ENCODE measurements around the gene ARFGAP3.
A peak's percentile ranks its signal among the peaks of the same experiment; 100 is the strongest.

ARFGAP3 gene

DNA sequence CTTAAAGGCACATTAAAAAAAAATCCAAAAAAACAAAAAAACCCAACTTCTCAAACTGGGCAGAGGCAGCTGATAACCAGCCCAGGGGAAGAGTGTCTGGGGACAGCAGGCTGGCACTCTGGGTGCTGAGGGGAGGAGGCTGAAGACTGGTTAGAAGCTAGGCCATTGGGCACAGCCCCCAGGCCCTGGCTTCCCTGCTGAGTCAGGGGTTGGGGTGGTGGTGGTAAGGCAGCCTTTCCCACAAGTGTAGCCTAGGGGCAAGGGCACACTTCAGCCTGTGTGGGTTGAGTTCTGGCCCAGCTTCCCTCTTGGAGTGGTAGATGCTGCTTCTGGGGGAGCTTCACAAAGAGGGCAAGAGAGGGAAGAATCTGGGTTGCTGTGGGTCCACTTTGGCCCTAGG is 16.3 kb upstream of the ARFGAP3 start:
- no peak for TF ChIP-seq CTCF (conservative IDR thresholded peaks at IDR 0.05; ENCODE audit: low read depth, low read length)
- no peak overlapping the region for H3K4me3 ChIP-seq (ENCODE audit: low read depth, low read length)
- DNase-seq (ENCODE audit: low read depth): no peak

GRCh38 chr22:42872821-42873220 is 15.7 kb upstream of the ARFGAP3 start:
- H3K4me3 ChIP-seq (ENCODE audit: low read depth, low read length): no peak overlapping the region
- TF ChIP-seq CTCF (conservative IDR thresholded peaks at IDR 0.05; ENCODE audit: low read depth, low read length): no peak
- peak; percentile 60 for DNase-seq (ENCODE audit: low read depth)

GRCh38 chr22:42871146-42872050 is 14.3 kb upstream of the ARFGAP3 start:
- no peak for DNase-seq (ENCODE audit: low read depth)
- no peak overlapping the region for H3K4me3 ChIP-seq (ENCODE audit: low read depth, low read length)
- TF ChIP-seq CTCF (conservative IDR thresholded peaks at IDR 0.05; ENCODE audit: low read depth, low read length): no peak

DNA sequence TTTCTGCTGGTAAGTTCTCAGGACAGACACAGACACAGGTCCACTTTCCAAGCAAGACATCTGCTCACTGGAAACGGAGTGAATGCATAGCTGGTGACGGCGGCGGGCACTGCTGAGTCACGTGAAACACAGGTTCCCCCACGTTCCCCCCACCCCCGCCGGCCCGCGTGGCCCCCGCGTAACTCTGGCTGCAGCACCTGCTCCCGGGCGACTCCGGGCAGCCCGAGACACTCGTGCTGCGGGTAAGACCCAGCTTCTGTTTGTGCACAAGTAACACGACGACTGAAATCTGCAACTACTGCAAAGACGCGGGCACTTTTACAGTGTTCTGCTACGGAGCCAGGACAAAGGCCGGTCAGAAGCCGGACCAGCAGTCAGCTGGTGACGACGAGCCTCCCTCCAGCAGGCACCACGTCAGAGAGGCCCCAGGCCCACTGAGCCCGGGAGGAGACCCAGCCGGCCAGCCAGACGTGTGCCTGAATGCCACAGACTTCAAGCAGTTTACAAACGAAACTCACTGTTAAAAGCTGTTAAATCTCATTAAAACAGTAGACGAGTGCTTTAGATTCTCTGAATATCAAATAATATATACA is 12.9 kb upstream of the ARFGAP3 start:
- no peak for DNase-seq (ENCODE audit: low read depth)
- no peak overlapping the region for H3K4me3 ChIP-seq (ENCODE audit: low read depth, low read length)
- TF ChIP-seq CTCF (conservative IDR thresholded peaks at IDR 0.05; ENCODE audit: low read depth, low read length): no peak

DNA sequence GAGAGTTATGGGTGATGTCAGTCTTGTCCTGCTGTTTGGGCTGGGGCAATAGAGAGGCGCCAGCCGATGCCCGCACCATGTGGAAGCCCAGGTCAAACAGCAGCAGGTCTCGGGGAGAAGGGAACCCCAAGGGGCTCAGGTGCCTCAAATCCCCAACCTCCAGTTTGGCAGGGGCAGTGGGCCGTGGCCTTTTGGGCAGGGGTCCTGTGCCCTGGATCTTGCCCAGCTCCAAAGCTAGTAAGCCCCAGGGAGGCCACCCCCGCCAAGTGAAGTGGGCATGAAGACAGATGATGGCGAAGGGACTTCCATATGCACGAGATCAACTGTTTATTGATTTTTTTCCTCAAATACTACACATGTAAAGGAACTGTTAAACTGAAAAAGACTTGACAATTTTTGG is 12.4 kb upstream of the ARFGAP3 start:
- DNase-seq (ENCODE audit: low read depth): no peak
- no peak for TF ChIP-seq CTCF (conservative IDR thresholded peaks at IDR 0.05; ENCODE audit: low read depth, low read length)

GRCh38 chr22:42868751-42869251 is 11.7 kb upstream of the ARFGAP3 start:
- no peak for TF ChIP-seq CTCF (conservative IDR thresholded peaks at IDR 0.05; ENCODE audit: low read depth, low read length)
- H3K4me3 ChIP-seq (ENCODE audit: low read depth, low read length): no peak overlapping the region
- DNase-seq (ENCODE audit: low read depth): no peak

More for the DNA sequence above, 12.4 kb upstream of the ARFGAP3 start:
- no peak overlapping the region for H3K4me3 ChIP-seq (ENCODE audit: low read depth, low read length)

Measured in choroid plexus epithelial cell (primary cell).